ENCODE data around the gene CAPN13.

- TF ChIP-seq CTCF (IDR thresholded peaks at IDR 0.05) = no peak
- TF ChIP-seq POLR2AphosphoS5 (IDR thresholded peaks at IDR 0.05) = no peak
These were observed 13.3 kb upstream of the CAPN13 start for GRCh38 chr2:30820381-30821055.

All from esophagus muscularis mucosa (tissue), 3 donors.